ENCODE data around the gene UNC5C. TPM values are rescaled to one million over a fixed set of nuclear protein-coding genes. Genes with fewer than 3 reads are reported as not detected.

Gene UNC5C
- total and polyA plus RNA-seq, 2 of the 4 experiments (the other 2 are of a cell fraction): under 0.01 TPM

- TF ChIP-seq ELK1 (IDR thresholded peaks at IDR 0.05; ENCODE audit: borderline replicate concordance, low read depth, low read length): no peak
Observed at GRCh38 chr4:95544113-95545103, 4.4 kb downstream of the UNC5C start (continued).

- ATAC-seq (ENCODE audit: low read depth): no peak
- CTCF ChIA-PET: no interaction called here
Observed at GRCh38 chr4:95541889-95542607, 6.7 kb downstream of the UNC5C start.

More at GRCh38 chr4:95541889-95542607, 6.7 kb downstream of the UNC5C start:
- Histone ChIP-seq H4K20me1 (ENCODE audit: insufficient read depth, low read length) (no peaks in the 10 kb centered on the region), H4K91ac (ENCODE audit: insufficient read depth, low read depth, low read length) (no peak overlapping the region), H3K4ac (ENCODE audit: low read depth, low read length) (no peak overlapping the region), H2BK15ac (ENCODE audit: low read depth, low read length) (no peak overlapping the region), H3K4me2 (ENCODE audit: low read depth, low read length) (no peak overlapping the region), H2BK5ac (ENCODE audit: low read depth, low read length, poor library complexity, severe bottlenecking) (no peak overlapping the region), H4K5ac (ENCODE audit: low read depth, low read length) (no peak overlapping the region), H3K79me1 (ENCODE audit: low read depth in 1 of 2, low read length in 2 of 2) (no peaks in the 10 kb centered on the region), H3K9me1 (ENCODE audit: insufficient read depth, low read length) (no peaks in the 10 kb centered on the region), H2BK120ac (ENCODE audit: low read depth, low read length) (no peak overlapping the region), H3K27ac (ENCODE audit: insufficient read depth, low read length) (no peak overlapping the region), H3K56ac (ENCODE audit: extremely low read depth, insufficient read depth, low read length) (no peak overlapping the region), H3K27me3 (ENCODE audit: control insufficient read depth, insufficient read depth, low read length) (peaks cover 6% of the 10 kb centered on the region), H2AFZ (replicated peaks; ENCODE audit: low read length, poor library complexity) (no peak overlapping the region), H3K4me3 (ENCODE audit: insufficient read depth, low read depth, low read length) (no peak overlapping the region), H4K8ac (ENCODE audit: low read depth in 2 of 2, low read length in 2 of 2) (no peak overlapping the region), H3K9me3 (ENCODE audit: control insufficient read depth, insufficient read depth, low read length) (no peaks in the 10 kb centered on the region), H3K18ac (ENCODE audit: low read depth, low read length) (no peak overlapping the region), H2BK20ac (ENCODE audit: low read depth, low read length) (no peak overlapping the region), H2AK9ac (replicated peaks; ENCODE audit: low read depth, low read length, poor library complexity) (no peak overlapping the region), H3K4me1 (ENCODE audit: control insufficient read depth, insufficient read depth, low read length) (no peaks in the 10 kb centered on the region), H3K14ac (replicated peaks; ENCODE audit: low read depth, low read length) (no peak overlapping the region), H3K36me3 (ENCODE audit: control insufficient read depth, insufficient read depth, low read length) (no peaks in the 10 kb centered on the region), H3K23ac (ENCODE audit: low read depth, low read length) (no peak overlapping the region), H3K9ac (ENCODE audit: low read depth, low read length) (no peak overlapping the region), H2AK5ac (ENCODE audit: low read depth, low read length) (no peak overlapping the region)
- no CpG with 5 or more reads among the region's 4 CpGs for WGBS, 2 experiments (ENCODE audit: extremely low coverage in 2 of 2, insufficient read length in 1 of 2)
- no TSS peak for BruUV-seq (replicated peaks)
- intact Hi-C loops (cut with micrococcal nuclease) (no loop called here), dilution Hi-C loops (cut with HindIII; ENCODE audit: low sequenced_read_pairs, unreplicated experiment) (no loop called here), in situ Hi-C loops (cut with MboI; ENCODE audit: low sequenced_read_pairs) (no loop called here)
- no peak for DNase-seq
- POLR2A ChIA-PET (ENCODE audit: unreplicated experiment): no interaction called here
- TF ChIP-seq CTCF (conservative IDR thresholded peaks at IDR 0.05; ENCODE audit: low read depth, low read length): no peak
